ENCODE measurements around the gene SETD4. TPM values are rescaled to one million over a fixed set of nuclear protein-coding genes. Genes with fewer than 3 reads are reported as not detected.

SETD4 gene
- total RNA-seq, 1 experiment from 2014 or later = 15.6 TPM

DNA sequence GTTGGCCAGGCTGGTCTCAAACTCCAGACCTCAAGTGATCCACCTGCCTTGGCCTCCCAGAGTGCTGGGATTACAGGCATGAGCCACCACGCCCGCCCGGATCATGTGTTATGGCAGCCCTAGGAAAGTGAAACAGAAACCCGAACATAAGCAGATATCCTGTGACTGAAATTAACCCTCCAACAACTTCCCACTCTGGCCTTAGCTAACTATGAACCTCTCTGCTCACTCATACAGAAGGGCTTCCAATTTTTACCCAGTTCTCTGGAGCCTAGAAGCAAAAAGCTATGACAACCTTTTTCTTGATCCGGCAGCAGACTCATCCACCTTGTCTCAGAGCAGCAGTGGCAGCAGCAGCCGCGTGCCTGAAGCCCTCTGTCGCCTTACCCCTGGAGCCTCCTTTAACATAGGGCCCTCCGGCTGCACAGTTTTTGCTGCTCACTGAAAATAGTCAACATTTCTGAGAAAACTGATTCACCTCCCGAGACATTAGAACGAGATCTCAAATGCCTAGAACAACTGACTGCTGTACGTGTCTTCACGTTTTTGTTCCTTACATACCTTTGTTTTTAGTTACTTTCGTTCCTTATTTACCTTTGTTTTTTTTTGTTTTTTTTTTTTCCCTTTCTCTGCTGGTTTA lies 18.8 kb upstream of the SETD4 start:
- no peak for TF ChIP-seq TCF7L2 (IDR thresholded peaks at IDR 0.05; ENCODE audit: low read depth, low read length)
- TF ChIP-seq SIN3A (IDR thresholded peaks at IDR 0.05; ENCODE audit: borderline replicate concordance, insufficient read depth, low read depth, low read length) = no peak
- TF ChIP-seq, protein P1, sequence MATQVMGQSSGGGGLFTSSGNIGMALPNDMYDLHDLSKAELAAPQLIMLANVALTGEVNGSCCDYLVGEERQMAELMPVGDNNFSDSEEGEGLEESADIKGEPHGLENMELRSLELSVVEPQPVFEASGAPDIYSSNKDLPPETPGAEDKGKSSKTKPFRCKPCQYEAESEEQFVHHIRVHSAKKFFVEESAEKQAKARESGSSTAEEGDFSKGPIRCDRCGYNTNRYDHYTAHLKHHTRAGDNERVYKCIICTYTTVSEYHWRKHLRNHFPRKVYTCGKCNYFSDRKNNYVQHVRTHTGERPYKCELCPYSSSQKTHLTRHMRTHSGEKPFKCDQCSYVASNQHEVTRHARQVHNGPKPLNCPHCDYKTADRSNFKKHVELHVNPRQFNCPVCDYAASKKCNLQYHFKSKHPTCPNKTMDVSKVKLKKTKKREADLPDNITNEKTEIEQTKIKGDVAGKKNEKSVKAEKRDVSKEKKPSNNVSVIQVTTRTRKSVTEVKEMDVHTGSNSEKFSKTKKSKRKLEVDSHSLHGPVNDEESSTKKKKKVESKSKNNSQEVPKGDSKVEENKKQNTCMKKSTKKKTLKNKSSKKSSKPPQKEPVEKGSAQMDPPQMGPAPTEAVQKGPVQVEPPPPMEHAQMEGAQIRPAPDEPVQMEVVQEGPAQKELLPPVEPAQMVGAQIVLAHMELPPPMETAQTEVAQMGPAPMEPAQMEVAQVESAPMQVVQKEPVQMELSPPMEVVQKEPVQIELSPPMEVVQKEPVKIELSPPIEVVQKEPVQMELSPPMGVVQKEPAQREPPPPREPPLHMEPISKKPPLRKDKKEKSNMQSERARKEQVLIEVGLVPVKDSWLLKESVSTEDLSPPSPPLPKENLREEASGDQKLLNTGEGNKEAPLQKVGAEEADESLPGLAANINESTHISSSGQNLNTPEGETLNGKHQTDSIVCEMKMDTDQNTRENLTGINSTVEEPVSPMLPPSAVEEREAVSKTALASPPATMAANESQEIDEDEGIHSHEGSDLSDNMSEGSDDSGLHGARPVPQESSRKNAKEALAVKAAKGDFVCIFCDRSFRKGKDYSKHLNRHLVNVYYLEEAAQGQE (IDR thresholded peaks at IDR 0.05; ENCODE audit: insufficient read depth in 1 of 2, low read depth in 2 of 2, low read length in 1 of 2) = no peak
- Histone ChIP-seq H3K9me3 (ENCODE audit: control insufficient read depth, insufficient read depth, low read depth, low read length) (no peaks in the 10 kb centered on the region), H3K4me3 (ENCODE audit: low read depth in 2 of 2, low read length in 2 of 2) (no peak overlapping the region), H3K27ac (ENCODE audit: low read length) (no peak overlapping the region), H3K4me1 (ENCODE audit: control insufficient read depth, insufficient read depth, low read length) (no peaks in the 10 kb centered on the region), H3K27me3 (ENCODE audit: control insufficient read depth, insufficient read depth, low read length) (no peaks in the 10 kb centered on the region), H3K36me3 (ENCODE audit: control insufficient read depth, insufficient read depth, low read length) (no peaks in the 10 kb centered on the region)
- intact Hi-C loops (cut with micrococcal nuclease; ENCODE audit: unreplicated experiment) (no loop called here), in situ Hi-C loops (cut with HindIII; ENCODE audit: low pct_unique_long_range_greater_than_20kb, low sequenced_read_pairs) (no loop called here)
- POLR2A ChIA-PET = no interaction called here
- no TSS peak for BruUV-seq (replicated peaks)
- no peak for DNase-seq (ENCODE audit: low read depth, low spot score)
- CTCF ChIA-PET = no interaction called here
- ATAC-seq = no peak

DNA sequence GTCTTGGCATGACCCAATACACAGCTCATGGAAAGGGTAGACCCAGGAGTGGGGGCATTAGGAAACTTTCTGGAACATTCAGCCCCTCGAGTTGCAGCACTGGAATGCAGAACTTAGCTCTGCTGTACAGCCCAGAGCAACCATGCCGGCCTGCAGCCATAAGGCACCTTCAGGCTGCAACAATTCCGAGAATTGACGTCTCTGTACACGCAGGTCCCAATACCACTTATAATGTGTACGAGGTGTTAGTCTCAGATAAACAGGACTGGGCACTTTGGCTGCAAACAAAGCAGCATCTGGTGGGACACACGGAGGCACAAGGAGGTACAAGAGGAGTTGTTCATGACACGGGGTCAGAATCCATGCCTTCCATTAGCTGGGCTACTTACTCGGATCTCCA lies 17.4 kb upstream of the SETD4 start:
- in situ Hi-C loops (cut with HindIII; ENCODE audit: low pct_unique_long_range_greater_than_20kb, low sequenced_read_pairs) (no loop called here), intact Hi-C loops (cut with micrococcal nuclease; ENCODE audit: unreplicated experiment) (no loop called here)
- TF ChIP-seq TCF7L2 (IDR thresholded peaks at IDR 0.05; ENCODE audit: low read depth, low read length) (no peak), SIN3A (IDR thresholded peaks at IDR 0.05; ENCODE audit: borderline replicate concordance, insufficient read depth, low read depth, low read length) (no peak), POLR2AphosphoS5 (IDR thresholded peaks at IDR 0.05; ENCODE audit: low read depth, low read length) (no peak)
- TF ChIP-seq, protein P1 (IDR thresholded peaks at IDR 0.05; ENCODE audit: insufficient read depth in 1 of 2, low read depth in 2 of 2, low read length in 1 of 2) = no peak
- TF ChIP-seq, protein P2, sequence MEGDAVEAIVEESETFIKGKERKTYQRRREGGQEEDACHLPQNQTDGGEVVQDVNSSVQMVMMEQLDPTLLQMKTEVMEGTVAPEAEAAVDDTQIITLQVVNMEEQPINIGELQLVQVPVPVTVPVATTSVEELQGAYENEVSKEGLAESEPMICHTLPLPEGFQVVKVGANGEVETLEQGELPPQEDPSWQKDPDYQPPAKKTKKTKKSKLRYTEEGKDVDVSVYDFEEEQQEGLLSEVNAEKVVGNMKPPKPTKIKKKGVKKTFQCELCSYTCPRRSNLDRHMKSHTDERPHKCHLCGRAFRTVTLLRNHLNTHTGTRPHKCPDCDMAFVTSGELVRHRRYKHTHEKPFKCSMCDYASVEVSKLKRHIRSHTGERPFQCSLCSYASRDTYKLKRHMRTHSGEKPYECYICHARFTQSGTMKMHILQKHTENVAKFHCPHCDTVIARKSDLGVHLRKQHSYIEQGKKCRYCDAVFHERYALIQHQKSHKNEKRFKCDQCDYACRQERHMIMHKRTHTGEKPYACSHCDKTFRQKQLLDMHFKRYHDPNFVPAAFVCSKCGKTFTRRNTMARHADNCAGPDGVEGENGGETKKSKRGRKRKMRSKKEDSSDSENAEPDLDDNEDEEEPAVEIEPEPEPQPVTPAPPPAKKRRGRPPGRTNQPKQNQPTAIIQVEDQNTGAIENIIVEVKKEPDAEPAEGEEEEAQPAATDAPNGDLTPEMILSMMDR (IDR thresholded peaks at IDR 0.05) = no peak
- Histone ChIP-seq H3K9me3 (ENCODE audit: control insufficient read depth, insufficient read depth, low read depth, low read length) (no peaks in the 10 kb centered on the region), H3K27me3 (ENCODE audit: control insufficient read depth, insufficient read depth, low read length) (no peaks in the 10 kb centered on the region), H3K36me3 (ENCODE audit: control insufficient read depth, insufficient read depth, low read length) (no peaks in the 10 kb centered on the region), H3K4me1 (ENCODE audit: control insufficient read depth, insufficient read depth, low read length) (no peaks in the 10 kb centered on the region), H3K4me3 (ENCODE audit: low read depth in 2 of 2, low read length in 2 of 2) (no peak overlapping the region), H3K27ac (ENCODE audit: low read length) (no peak overlapping the region)
- no peak for ATAC-seq
- ChIA-PET CTCF (no interaction called here), POLR2A (no interaction called here)
- BruUV-seq (replicated peaks) = no TSS peak
- DNase-seq (ENCODE audit: low read depth, low spot score) = no peak
